ENCODE data around the gene PRDM13. TPM values are rescaled to one million over a fixed set of nuclear protein-coding genes. Genes with fewer than 3 reads are reported as not detected.
"Not testable (repeated sequence)": the region's sequence is repeated elsewhere in the genome, so short reads cannot be mapped to it uniquely, and the experiment has no call there.

Gene PRDM13
- total RNA-seq, 4 donors from 2014 or later: not detected

DNA sequence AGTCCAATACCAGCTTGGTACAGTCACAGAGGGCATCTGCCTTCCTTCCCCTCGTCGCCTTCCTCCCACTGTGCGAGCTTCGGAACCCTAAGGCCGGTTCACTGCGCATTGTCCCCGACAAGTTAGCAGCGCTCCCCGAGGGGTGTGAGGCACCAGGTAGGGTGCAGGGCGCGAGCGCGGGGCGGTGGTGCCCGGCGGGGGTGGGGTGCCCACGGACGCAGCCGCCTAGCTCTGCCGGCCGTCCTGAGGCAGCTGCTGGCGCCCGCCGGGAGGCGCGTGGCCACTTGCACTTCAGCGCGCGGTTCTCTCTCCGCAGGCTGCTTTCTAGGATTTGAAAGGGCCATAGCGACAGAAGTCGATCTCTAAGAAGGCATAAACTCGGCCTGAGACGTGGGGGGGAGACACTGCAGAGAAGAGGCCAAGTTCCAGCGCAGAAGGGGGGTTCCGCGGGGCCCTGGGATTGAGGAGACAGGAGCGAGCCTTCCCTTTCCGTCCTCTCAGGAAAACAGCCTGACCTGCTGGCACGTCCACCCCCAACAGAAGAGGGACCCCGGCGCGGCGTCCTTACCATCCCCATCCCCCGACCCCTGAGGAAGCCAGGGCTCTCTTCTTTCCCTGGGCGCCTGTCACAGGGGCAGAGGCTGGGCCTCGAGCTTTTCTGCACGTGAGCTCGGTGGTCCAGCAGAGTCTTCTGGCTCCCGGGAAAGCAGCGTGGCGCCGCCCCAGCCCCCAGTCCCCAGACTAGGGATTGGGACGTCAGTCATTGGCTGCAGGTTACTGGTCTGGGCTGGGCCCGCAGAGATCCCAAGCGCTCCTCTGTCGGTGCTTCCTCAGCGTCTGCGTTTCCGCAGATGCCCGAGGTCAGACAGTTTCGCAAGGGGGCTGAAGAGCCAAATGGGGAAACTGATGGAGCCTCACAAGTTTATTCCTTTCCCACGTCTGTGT lies 15.6 kb upstream of the PRDM13 start:
- DNase-seq (ENCODE audit: low spot score) (no peak), ATAC-seq (ENCODE audit: low FRiP score) (no peak)
- TF ChIP-seq, protein P1, sequence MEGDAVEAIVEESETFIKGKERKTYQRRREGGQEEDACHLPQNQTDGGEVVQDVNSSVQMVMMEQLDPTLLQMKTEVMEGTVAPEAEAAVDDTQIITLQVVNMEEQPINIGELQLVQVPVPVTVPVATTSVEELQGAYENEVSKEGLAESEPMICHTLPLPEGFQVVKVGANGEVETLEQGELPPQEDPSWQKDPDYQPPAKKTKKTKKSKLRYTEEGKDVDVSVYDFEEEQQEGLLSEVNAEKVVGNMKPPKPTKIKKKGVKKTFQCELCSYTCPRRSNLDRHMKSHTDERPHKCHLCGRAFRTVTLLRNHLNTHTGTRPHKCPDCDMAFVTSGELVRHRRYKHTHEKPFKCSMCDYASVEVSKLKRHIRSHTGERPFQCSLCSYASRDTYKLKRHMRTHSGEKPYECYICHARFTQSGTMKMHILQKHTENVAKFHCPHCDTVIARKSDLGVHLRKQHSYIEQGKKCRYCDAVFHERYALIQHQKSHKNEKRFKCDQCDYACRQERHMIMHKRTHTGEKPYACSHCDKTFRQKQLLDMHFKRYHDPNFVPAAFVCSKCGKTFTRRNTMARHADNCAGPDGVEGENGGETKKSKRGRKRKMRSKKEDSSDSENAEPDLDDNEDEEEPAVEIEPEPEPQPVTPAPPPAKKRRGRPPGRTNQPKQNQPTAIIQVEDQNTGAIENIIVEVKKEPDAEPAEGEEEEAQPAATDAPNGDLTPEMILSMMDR (IDR thresholded peaks at IDR 0.05): no peak

- ATAC-seq (ENCODE audit: low FRiP score): no peak
- TF ChIP-seq, protein P1 (IDR thresholded peaks at IDR 0.05): no peak
- no peak for DNase-seq (ENCODE audit: low spot score)
Observed at GRCh38 chr6:99591673-99592364, 14.8 kb upstream of the PRDM13 start.

- DNase-seq (ENCODE audit: low spot score) (no peak), ATAC-seq (ENCODE audit: low FRiP score) (no peak)
- TF ChIP-seq, protein P1 (IDR thresholded peaks at IDR 0.05): no peak
Observed at GRCh38 chr6:99592900-99593299, 13.7 kb upstream of the PRDM13 start.

DNA sequence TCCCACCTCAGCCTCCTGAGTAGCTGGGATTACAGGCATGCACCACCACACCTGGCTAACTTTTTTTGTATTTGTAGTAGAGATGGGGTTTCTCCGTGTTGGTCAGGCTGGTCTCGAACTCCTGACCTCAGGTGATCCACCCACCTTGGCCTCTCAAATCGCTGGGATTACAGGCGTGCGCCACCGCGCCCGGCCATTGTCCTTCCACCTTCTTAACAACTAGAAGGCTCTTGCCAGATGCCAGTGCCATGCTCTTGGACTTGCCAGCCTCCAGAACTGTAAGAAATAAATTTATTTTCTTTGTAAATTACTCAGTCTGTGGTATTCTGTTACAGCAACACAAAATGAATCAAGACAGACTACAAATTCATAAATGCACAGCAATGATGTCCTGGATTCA lies 11.9 kb upstream of the PRDM13 start:
- ATAC-seq (ENCODE audit: low FRiP score); DNase-seq (ENCODE audit: low spot score): not testable (repeated sequence)

GRCh38 chr6:99602520-99603420 lies 3.9 kb upstream of the PRDM13 start:
- no peak for DNase-seq (ENCODE audit: low spot score)
- ATAC-seq (ENCODE audit: low FRiP score): no peak
- TF ChIP-seq, protein P1 (IDR thresholded peaks at IDR 0.05): no peak

GRCh38 chr6:99603421-99604165 lies 3.0 kb upstream of the PRDM13 start:
- TF ChIP-seq, protein P1 (IDR thresholded peaks at IDR 0.05): no peak
- ATAC-seq (ENCODE audit: low FRiP score): no peak
- DNase-seq (ENCODE audit: low spot score): no peak

Measured in omental fat pad (tissue), 4 donors.